T-helper 9 cell (primary cell): ENCODE results near the gene IQCC.

Source experiments
- DNase-seq: peaks from one replicate; pipeline ENCODE4 v3.0.0-alpha.2; 2020

The IQCC gene

GRCh38 chr1:32195972-32196823 is 9.3 kb upstream of the IQCC start:
- no peak for DNase-seq

DNA sequence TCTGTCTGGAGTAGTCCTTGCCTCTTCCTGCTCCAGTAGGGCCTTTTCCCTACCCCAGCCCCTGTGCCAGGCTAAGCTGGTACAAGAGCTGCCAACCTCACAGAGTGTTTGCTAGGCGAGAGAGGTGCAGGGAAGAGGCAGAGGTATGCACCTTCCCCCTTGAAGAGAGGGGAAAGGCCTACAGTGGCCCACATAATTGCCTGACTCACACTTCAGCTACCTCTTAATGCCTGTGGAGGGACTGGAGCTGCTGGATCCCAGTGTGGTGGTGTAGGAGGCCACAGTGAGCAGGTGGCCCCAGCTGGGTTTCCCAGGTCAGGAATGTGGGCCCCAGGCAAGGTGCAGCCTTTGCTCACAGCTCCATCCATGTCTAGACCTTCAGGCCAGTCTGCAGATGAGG is 8.4 kb upstream of the IQCC start:
- no peak for DNase-seq

- no peak for DNase-seq
Measured at GRCh38 chr1:32197837-32198236, 7.6 kb upstream of the IQCC start.

- DNase-seq = no peak
Measured at GRCh38 chr1:32198237-32199042, 7.0 kb upstream of the IQCC start.

GRCh38 chr1:32199043-32199716 is 6.3 kb upstream of the IQCC start:
- DNase-seq = no peak

- no peak for DNase-seq
Measured at GRCh38 chr1:32199717-32200072, 5.8 kb upstream of the IQCC start.

GRCh38 chr1:32200226-32201010 is 5.1 kb upstream of the IQCC start, which contains the start of gene CCDC28B:
CCDC28B (plus strand) TSS chr1:32200595; CDS start chr1:32201936, 1,341 bp downstream.
- DNase-seq = peak; percentile 42

- peak; percentile 71 for DNase-seq
Measured at GRCh38 chr1:32201011-32201855, 4.2 kb upstream of the IQCC start.

DNA sequence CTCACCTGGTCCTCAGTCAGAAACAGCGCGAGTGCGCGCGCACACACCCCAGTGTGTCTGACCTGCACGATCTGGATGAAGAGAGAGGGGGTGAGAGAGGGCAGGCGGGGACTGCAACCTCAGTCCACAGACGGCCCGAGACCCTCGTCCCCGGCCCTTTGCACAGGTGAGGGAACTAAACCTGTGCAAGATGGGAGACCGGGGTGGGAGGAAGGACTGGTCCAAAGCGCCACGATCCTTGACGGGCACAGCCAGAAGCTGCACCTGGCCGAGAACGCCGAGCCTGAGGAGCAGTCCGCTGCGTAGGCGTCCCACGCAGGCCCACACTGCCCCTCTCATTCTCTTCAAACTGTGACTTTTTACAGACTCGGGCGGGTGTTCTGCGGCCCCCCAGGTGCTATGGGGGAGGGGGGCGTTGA is 519 bp upstream of the IQCC start:
- no peak for DNase-seq

- DNase-seq = no peak
Measured at GRCh38 chr1:32208469-32208868, 3.0 kb downstream of the IQCC start.

- DNase-seq = no peak
Measured at GRCh38 chr1:32208891-32209328, 3.4 kb downstream of the IQCC start, which contains the start of gene DCDC2B. DCDC2B (plus strand) TSS chr1:32209089; CDS start chr1:32209094, 5 bp downstream.

DNA sequence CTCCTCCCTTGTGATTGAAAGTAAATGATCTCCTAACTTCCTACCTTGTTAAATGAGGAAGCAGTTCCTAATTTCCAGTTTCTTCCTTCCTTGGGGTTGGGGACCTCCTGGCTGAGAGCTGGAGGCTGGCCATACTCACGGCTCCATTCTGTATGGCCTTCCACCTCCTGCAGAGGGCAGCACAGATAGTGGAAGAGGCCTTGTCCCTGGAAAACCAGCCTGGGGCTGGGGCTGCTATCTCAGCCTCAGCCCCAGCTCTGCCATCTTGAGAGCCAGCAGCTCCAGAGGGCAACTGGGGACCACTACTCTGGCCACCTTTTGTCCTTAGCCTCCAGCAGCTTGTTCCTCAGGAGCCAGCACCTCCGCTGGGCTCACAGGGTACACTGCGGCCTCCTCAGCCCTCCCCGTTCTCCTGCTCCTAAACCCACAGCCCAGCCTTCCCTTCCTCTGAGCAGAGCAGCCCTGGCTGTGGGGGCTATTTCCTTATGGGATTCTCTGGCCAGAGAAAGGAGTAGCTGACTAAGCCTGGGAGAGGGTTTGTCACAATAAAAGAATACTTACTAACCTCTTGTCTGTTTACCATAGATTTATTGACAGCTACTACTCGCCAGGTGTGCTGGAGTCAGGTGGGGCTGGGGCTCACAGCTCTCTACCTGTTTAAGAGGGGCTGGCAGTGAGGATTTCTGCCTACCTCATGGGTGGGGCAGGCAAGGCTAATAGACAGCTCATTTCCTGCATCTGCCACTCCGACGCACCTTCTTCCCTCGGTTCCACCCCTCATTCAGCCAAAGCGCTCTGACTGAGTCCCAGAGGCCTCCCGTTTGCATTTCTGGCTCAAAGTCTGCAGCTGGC is 10.4 kb downstream of the IQCC start:
- peak; percentile 45 for DNase-seq

- DNase-seq = no peak
Measured at GRCh38 chr1:32216566-32216965, 11.1 kb downstream of the IQCC start.

- DNase-seq = no peak
Measured at GRCh38 chr1:32219022-32219421, 13.6 kb downstream of the IQCC start.

GRCh38 chr1:32220746-32221580 is 15.5 kb downstream of the IQCC start:
- DNase-seq = no peak

DNA sequence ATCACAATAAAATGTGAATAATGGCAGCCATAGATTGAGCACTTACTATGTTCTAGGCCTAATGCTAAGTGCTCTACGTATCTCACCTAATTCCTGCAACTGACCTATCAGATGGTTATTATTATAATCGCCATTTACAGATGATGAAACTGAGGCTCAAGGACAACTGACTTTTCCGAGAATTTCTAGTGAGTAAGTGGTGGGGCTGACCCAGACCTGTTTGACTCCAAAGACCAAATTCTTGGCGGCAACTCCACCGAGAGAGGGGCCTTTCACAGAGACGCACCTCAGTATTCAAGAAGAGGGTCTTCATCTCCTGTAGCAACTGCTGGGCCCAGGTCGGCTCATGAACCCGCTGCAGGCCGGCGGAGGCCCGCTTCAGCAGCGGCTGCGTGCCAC is 16.1 kb downstream of the IQCC start:
- DNase-seq = no peak

DNA sequence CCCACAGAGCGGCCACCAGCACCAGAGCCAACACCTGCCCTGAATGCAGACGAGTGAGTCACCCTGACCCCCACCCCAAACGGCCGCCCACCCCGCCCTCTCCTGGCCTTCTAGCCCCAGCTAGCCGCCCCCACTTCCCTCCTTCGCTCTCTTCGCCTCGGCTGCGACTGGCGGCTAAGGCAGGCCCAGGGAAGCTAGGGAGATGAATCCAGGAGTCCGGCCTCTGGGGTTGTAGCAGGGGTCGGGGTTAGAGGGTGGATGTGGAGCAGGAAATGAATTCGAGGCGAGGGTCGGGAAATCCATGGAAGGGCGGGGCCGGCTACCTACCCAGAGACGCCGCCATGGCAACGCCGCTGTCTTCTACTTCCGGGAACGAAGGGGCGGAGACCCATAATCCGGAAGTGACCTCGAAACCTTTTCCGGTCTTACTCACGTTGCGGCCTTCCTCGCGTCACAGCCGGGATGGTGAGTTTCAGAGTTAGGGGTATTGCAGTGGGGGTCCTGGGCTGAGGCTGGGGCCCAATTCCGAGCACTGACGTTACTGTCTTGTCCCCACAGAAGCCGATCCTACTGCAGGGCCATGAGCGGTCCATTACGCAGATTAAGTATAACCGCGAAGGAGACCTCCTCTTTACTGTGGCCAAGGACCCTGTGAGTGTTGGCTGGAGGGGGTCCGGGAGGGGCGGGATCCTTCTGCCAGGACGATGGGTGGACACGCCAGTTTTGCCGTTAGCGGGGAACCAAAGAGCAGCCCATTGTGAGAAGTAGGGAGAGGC is 16.7 kb downstream of the IQCC start, which contains the start of the genes EIF3I and TMEM234:
EIF3I (plus strand) TSS at position 428 of the 776 bp plus-strand sequence; CDS start at position 463, 35 bp downstream.
TMEM234 (minus strand) TSS at position 374 of the 776 bp plus-strand sequence; CDS start at position 343, 31 bp downstream.
- DNase-seq = peak; percentile 85

- no peak for DNase-seq
Measured at GRCh38 chr1:32223683-32224082, 18.2 kb downstream of the IQCC start.
